ENCODE results near the gene RSL1D1.
A peak's percentile ranks its signal among the peaks of the same experiment; 100 is the strongest.
"Not testable (repeated sequence)": the region's sequence is repeated elsewhere in the genome, so short reads cannot be mapped to it uniquely, and the experiment has no call there.

The RSL1D1 gene

GRCh38 chr16:11796227-11797165 is 54.8 kb downstream of the RSL1D1 start:
- DNase-seq = no peak

DNA sequence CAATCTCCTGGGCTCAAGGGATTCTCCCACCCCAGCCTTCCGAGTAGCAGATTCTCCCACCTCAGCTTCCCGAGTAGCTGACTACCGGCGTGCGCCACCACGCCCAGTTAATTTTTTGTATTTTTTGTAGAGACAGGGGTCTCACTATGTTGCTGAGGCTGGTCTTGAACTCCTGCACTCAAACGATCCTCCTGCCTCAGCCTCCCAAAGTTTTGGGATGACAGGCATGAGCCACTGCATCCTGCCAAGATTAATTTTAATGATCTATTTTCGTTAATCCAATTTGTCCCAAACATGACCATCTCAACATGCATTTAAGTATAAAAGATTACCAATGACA is 55.5 kb downstream of the RSL1D1 start:
- no peak for DNase-seq

GRCh38 chr16:11794996-11795886 is 56.1 kb downstream of the RSL1D1 start:
- DNase-seq = no peak

DNA sequence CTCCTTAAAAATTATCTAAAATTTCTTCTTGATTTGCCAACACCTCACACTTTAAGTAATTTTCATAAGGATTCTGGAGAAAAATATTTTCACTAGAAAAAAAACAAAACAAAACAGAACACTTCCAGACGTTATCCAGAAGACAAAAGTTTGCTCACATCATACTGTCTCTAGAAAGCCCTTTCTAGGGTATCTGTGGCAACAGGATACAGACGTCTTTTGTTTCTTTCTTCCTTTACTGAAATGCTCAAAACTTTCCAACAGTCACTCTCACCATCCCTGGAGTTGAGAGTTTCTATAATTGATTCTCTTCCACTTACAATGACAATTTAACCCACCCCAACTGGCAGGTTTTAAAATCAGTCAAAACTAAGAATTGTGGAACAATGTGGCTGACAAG is 56.9 kb downstream of the RSL1D1 start:
- DNase-seq = no peak

GRCh38 chr16:11793840-11794239 is 57.5 kb downstream of the RSL1D1 start:
- no peak for DNase-seq

- DNase-seq = peak; percentile 42
Measured at GRCh38 chr16:11792410-11793241, 58.7 kb downstream of the RSL1D1 start.

GRCh38 chr16:11791144-11791828 is 60.1 kb downstream of the RSL1D1 start:
- DNase-seq = no peak

GRCh38 chr16:11788914-11789313 is 62.4 kb downstream of the RSL1D1 start:
- DNase-seq = no peak

DNA sequence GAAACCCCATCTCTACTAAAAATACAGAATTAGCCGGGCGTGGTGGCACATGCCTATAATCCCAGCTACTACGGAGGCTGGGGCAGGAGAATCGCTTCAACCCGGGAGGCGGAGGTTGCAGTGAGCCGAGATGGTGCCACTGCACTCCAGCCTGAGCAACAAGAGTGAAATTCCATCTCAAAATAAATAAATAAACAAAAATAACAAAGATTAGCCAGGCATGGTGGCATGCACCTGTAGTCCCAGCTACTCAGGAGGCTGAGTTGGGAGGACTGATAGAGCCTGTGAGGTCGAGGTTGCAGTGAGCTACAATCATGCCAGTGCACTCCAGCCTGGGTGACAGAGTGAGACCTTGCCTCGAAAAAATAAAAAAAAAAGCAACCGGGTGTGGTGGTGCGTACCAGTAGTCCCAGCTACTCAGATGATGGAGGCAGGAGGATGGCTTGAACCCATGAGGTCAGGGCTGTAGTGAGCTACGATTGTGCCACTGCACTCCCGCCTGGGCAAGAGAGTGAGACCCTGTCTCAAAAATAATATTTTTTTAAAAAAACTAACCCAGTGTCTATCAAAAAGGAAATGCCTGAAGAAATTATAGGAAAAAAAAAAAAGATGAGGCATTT is 66.3 kb downstream of the RSL1D1 start:
- not testable (repeated sequence) for DNase-seq

GRCh38 chr16:11784381-11784780 is 67.0 kb downstream of the RSL1D1 start:
- not testable (repeated sequence) for DNase-seq

- DNase-seq = no peak
Measured at GRCh38 chr16:11784038-11784369, 67.3 kb downstream of the RSL1D1 start.

Data from NCI-H526 treated with DMSO at 0.1 percent for 48 hours (cell line).